Kidney (tissue), 14 donors: ENCODE results near the gene SLX9. TPM values are rescaled to one million over a fixed set of nuclear protein-coding genes. Genes with fewer than 3 reads are reported as not detected.

Experiments
- DNase-seq, 5 donors: peaks; one replicate each; pipeline ENCODE4 v3.0.0-alpha.2; 2013 to 2020
- FAIRE-seq: peaks from 2 replicates; lab custom pipeline; 2012; peaks lifted over from hg19 to GRCh38; lab: Jason Lieb, UNC
- H3K27ac ChIP-seq, 2 donors: one replicate each; pipeline ENCODE4 v1.7.0; 2013; ENCODE audit warnings: low read depth in 2 of 2, low read length in 2 of 2, inconsistent platforms in 1 of 2
- H3K27me3 ChIP-seq: one replicate; pipeline ENCODE4 v1.7.1; 2013; ENCODE audit warnings: low read length, inconsistent platforms; ENCODE audit not compliant: control insufficient read depth, insufficient read depth
- H3K36me3 ChIP-seq, 3 donors: one replicate each; pipeline versions ENCODE4 v1.7.0 to v1.7.1; 2013; ENCODE audit warnings: low read length in 3 of 3, control low read depth in 1 of 3, inconsistent platforms in 1 of 3; ENCODE audit not compliant: insufficient read depth in 3 of 3, control insufficient read depth in 2 of 3
- H3K4me1 ChIP-seq, 3 donors: one replicate each; pipeline versions ENCODE4 v1.7.0 to v1.7.1; 2013; ENCODE audit warnings: low read length in 3 of 3, inconsistent platforms in 1 of 3, low read depth in 1 of 3; ENCODE audit not compliant: control insufficient read depth in 2 of 3, insufficient read depth in 2 of 3
- H3K4me3 ChIP-seq, 3 donors: one replicate each; pipeline versions ENCODE4 v1.7.0 to v1.8.1; 2013; ENCODE audit warnings: low read length in 3 of 3, control low read depth in 1 of 3, inconsistent platforms in 1 of 3
- H3K9ac ChIP-seq, 3 donors: one replicate each; pipeline versions ENCODE4 v1.7.0 to v1.7.1; 2013; ENCODE audit warnings: low read length in 3 of 3, control low read depth in 1 of 3, inconsistent platforms in 1 of 3
- H3K9me3 ChIP-seq, 3 donors: one replicate each; pipeline versions ENCODE4 v1.7.0 to v1.7.1; 2013; ENCODE audit warnings: low read length in 3 of 3, control low read depth in 1 of 3, inconsistent platforms in 1 of 3; ENCODE audit not compliant: control insufficient read depth in 2 of 3, insufficient read depth in 1 of 3
- intact Hi-C: fragments of 100-400 bp; cut with DNase I; formaldehyde crosslinking; loops from one replicate; pipeline ENCODE4 v1.11.1; 2022
- polyA plus RNA-seq: library from polyadenylated mRNA; stranded (reverse); fragments of 350-450 nt; fragmentation: Illumina TruSeq; extraction: RNeasy Lipid Tissue Mini Kit (QIAGEN cat#74804); gene quantifications from one replicate; pipeline ENCODE4 v1.2.3, GENCODE V29; 2014; ENCODE audit warnings: low read depth, low replicate concordance; ENCODE audit not compliant: insufficient read depth
- total RNA-seq: library from RNA; stranded (reverse); fragmentation: NEBNext Ultra II Directional; extraction: Animal tissue kit (Norgen Biotek cat#: 25700); gene quantifications from one replicate; pipeline ENCODE4 v1.2.1, GENCODE V29; 2021
- TF ChIP-seq, protein P1 (sequence below): IDR thresholded peaks from 3 replicates; pipeline ENCODE4 v1.5.1; 2012; ENCODE audit warnings: mild to moderate bottlenecking, moderate library complexity, borderline replicate concordance; ENCODE audit not compliant: insufficient read depth; ENCODE audit errors: extremely low read depth
- donor health status: control.
- donor health status: control.
- donor health status: control.
- donor health status: control.
- donor health status: control.
- donor health status: DM: yes; HTN: yes; CAD: no.
- donor health status: Normal renal cell carcinoma (clear cell type).

SLX9 gene
- total and polyA plus RNA-seq, 2 donors from 2014 or later, result 27.1 to 35.1 TPM

DNA sequence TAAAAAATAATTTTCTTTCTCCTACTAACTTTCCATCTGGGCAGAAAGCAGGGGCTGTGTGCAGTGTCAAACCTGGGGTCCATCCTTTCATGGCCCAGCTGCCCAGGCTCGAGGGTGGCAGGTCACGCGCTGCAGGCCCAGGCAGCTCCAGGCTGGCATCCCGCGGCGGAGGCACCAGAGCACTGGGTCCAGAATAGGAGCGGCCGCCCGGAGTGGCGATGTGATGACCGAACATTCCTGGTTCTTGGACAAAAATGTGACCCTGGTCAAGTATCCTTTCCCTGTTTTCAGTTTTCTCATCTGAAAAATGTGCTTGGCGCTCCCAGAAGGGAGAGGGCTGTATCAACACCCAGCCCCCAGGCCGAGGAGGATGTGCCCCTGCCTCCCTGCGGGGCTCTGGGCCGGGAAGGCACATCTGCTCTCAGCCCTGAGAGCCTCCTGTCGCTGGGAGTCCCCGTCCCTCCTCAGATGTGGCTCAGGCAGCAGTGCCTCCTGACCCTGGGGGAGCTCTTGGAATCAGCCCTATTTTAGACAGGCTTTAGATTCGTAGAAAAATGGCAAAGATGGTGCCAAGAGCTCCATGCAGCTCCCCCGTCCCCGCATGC, 29.3 kb downstream of the SLX9 start:
- no peak overlapping the region for H3K4me3 ChIP-seq
- TF ChIP-seq, protein P1, sequence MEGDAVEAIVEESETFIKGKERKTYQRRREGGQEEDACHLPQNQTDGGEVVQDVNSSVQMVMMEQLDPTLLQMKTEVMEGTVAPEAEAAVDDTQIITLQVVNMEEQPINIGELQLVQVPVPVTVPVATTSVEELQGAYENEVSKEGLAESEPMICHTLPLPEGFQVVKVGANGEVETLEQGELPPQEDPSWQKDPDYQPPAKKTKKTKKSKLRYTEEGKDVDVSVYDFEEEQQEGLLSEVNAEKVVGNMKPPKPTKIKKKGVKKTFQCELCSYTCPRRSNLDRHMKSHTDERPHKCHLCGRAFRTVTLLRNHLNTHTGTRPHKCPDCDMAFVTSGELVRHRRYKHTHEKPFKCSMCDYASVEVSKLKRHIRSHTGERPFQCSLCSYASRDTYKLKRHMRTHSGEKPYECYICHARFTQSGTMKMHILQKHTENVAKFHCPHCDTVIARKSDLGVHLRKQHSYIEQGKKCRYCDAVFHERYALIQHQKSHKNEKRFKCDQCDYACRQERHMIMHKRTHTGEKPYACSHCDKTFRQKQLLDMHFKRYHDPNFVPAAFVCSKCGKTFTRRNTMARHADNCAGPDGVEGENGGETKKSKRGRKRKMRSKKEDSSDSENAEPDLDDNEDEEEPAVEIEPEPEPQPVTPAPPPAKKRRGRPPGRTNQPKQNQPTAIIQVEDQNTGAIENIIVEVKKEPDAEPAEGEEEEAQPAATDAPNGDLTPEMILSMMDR, result no peak
- H3K9ac ChIP-seq, result no peak overlapping the region
- intact Hi-C loops, result no loop called here
- H3K36me3 ChIP-seq, result peaks cover 0 to 3% (median 0%) of the 10 kb centered on the region in 3 donors
- peaks cover 0 to 25% (median 0%) of the 10 kb centered on the region in 3 donors for H3K4me1 ChIP-seq
- FAIRE-seq (no peak), DNase-seq (no peak)
- H3K27ac ChIP-seq, result peak overlapping the region; percentile 7 to 60
- H3K27me3 ChIP-seq, result no peaks in the 10 kb centered on the region
- no peaks in the 10 kb centered on the region for H3K9me3 ChIP-seq

DNA sequence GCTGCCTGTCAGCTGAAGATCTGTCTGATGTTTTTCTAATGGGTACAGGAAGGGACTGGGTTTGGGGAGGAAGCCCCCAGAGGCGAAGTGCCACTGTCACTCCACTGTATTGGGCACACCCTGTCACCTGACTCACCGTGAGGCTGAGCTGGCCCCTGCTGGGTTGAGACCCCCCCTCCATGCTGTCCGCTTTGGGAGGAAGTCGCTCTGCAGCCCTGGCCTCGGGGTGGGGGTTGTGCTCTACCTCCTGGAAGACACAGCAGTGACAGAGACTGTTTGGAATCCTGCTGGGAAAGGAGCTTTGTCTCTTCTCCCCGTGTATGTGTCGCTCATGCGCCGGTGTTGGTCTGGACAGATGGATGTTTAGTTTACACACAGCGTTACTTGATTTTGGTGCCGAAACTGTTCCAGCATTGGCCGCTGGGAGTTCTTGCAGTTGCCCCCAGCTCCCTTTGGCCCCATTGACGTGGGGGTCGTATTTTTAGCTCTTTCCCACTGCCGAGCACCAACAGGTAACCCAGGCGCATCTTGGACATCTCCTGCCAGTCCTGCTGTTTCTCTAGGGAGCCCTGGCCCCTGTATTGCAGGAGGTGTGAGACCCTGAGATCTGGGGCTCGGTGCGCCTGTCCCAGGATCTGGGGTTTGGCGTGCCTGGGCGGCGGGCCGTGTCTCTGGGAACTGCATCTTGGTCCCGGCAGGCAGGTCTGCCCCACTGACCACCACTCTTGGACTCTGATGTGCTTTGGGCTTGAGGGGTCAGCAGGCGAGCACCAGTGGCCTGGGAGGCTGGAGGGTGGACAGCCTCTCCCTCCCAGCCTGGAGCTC, 30.3 kb downstream of the SLX9 start:
- FAIRE-seq (no peak), DNase-seq (peak in 2 of 5 donors; percentile 52 to 55)
- peaks cover 0 to 3% (median 0%) of the 10 kb centered on the region in 3 donors for H3K36me3 ChIP-seq
- H3K4me3 ChIP-seq, result no peak overlapping the region
- intact Hi-C loops, result no loop called here
- H3K9ac ChIP-seq, result no peak overlapping the region
- H3K4me1 ChIP-seq, result peaks cover 0 to 25% (median 0%) of the 10 kb centered on the region in 3 donors
- peak overlapping the region; percentile 7 to 60 for H3K27ac ChIP-seq
- H3K27me3 ChIP-seq, result no peaks in the 10 kb centered on the region
- H3K9me3 ChIP-seq, result no peaks in the 10 kb centered on the region
- TF ChIP-seq, protein P1, result no peak

DNA sequence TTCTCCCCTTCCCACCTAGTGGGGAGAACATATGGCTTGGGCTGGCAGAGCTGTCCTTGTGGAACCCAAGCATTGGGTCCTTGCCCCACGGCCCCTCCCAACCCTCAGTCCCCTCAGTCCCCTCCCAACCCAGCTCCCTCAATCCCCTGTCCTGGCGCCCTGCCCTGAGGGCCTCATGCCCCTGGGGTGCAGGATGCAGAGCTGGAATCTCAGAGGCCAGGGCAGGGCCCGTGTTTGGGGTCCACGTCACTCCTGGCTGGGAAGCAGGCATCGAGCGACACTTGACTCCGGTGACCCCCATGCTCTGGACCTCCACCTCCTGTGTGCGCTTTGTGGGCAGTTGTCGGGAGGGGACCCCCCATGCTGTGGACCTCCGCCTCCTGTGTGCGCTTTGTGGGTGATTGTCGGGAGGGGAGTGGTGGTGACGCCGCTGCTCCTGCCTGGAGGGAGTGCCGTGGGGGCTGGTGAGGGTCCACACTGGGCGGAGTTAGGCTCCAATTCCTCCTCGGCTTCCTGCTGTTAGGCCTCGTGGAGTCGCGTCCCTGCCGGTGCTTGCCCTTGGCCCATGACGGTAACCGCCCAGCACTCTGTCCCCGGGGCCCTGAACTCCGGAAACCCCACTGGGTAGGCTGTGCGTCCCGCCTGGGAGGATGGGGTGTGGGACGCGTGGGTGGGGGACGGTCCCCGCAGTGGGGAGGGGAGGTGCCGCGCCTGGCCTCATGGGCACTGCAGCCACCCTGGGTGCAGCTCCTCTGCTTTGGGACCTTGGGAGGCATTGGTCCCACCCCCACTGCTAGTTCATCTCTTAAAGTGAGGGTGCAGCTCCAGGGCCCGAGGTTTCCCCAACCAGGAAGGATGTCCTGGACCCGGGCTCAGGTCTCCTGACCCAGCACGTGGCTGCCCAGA, 31.2 kb downstream of the SLX9 start:
- H3K4me3 ChIP-seq, result no peak overlapping the region
- H3K36me3 ChIP-seq, result peaks cover 0 to 3% (median 0%) of the 10 kb centered on the region in 3 donors
- FAIRE-seq (no peak), DNase-seq (peak in 1 of 5 donors; percentile 69)
- H3K9me3 ChIP-seq, result no peaks in the 10 kb centered on the region
- H3K4me1 ChIP-seq, result peaks cover 0 to 25% (median 0%) of the 10 kb centered on the region in 3 donors
- intact Hi-C loops, result no loop called here
- TF ChIP-seq, protein P1, result no peak
- no peak overlapping the region for H3K9ac ChIP-seq
- no peak overlapping the region for H3K27ac ChIP-seq
- no peaks in the 10 kb centered on the region for H3K27me3 ChIP-seq
